Omental fat pad (tissue), 4 donors: ENCODE measurements around the gene PLCB1. TPM values are rescaled to one million over a fixed set of nuclear protein-coding genes. Genes with fewer than 3 reads are reported as not detected.
A peak's percentile ranks its signal among the peaks of the same experiment; 100 is the strongest.

ENCODE experiments used
- ATAC-seq: fragments of 150-250 bp; one replicate; pipeline ENCODE4 v1.9.1; 2016; ENCODE audit warnings: mild to moderate bottlenecking, moderate library complexity; ENCODE audit not compliant: low FRiP score
- DNase-seq: peaks from one replicate; pipeline ENCODE4 v3.0.0-alpha.2; 2019; ENCODE audit warnings: low spot score
- total RNA-seq, 4 donors: library from RNA; depleted of rRNA; stranded (reverse); fragments of >200 nt; gene quantifications; one replicate each; pipeline ENCODE4 v1.1.0, GENCODE V29; 2016
- TF ChIP-seq, protein P1 (sequence below), 3 donors: fragments of 450-650 bp; IDR thresholded peaks; one replicate each; pipeline ENCODE4 v1.5.1; 2016 to 2017; ENCODE audit warnings: antibody characterized with exemption in 3 of 3, mild to moderate bottlenecking in 3 of 3, moderate library complexity in 2 of 3

The PLCB1 gene
- total RNA-seq, 4 donors from 2014 or later = 22.4 to 60.5 (median 36.4) TPM

DNA sequence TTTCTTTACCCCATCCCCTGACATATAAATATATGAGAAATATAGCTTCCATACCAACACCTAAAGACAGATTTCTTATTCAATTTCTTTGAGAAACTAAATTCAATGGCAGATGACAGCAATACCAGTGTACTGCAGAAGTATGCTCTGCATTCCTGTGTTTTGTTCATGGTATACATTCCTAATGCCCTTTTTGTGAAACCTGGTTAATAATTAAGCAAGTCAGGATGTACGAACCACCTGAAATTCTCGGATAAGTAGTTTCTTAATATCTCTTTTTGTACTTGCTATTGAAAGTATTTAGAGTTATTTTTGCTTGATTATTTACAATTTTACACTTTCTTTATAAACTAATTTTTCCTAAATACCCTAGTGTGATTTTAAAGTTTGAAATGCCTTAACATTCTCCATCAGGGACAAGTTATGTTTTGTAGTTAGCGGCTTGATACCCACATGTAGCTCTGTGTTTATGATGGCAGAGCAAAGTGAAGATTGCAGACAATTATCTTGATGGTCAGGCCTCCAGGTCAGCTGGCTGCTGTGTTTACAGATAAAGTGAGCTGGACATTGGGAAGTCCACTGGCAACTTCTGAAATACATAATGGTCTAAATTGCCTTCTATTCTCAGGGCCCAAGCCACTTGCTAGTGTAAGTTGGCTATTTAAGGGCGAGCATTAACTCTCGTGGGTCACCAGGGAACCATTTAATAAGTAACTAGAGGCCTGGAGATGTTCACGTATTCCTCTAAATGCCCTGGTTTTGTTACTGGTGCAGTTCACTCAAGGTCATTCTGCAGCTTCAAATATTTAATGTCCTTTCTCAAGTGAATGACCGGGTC, 58.2 kb downstream of the PLCB1 start:
- TF ChIP-seq, protein P1, sequence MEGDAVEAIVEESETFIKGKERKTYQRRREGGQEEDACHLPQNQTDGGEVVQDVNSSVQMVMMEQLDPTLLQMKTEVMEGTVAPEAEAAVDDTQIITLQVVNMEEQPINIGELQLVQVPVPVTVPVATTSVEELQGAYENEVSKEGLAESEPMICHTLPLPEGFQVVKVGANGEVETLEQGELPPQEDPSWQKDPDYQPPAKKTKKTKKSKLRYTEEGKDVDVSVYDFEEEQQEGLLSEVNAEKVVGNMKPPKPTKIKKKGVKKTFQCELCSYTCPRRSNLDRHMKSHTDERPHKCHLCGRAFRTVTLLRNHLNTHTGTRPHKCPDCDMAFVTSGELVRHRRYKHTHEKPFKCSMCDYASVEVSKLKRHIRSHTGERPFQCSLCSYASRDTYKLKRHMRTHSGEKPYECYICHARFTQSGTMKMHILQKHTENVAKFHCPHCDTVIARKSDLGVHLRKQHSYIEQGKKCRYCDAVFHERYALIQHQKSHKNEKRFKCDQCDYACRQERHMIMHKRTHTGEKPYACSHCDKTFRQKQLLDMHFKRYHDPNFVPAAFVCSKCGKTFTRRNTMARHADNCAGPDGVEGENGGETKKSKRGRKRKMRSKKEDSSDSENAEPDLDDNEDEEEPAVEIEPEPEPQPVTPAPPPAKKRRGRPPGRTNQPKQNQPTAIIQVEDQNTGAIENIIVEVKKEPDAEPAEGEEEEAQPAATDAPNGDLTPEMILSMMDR (IDR thresholded peaks at IDR 0.05) = no peak
- ATAC-seq (no peak), DNase-seq (no peak)

DNA sequence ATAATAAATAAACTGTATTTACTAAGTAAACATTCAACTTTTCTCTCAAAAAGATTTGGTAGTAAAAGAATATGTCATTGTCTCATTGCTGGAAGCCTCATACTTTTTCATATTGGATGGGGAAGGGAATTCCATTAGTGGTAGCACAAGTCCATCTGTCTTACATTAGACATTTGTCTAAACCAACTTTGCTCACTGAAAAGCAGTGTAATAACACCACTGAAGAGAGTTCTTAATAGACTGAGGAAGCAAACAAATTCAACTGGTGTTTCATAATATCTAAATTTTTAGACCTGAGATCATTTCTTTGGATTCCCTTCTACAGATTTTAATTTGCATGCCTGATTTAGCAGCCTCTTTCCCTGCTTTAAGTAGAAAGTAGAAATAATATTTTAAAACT, 62.7 kb downstream of the PLCB1 start:
- TF ChIP-seq, protein P1 (IDR thresholded peaks at IDR 0.05) = no peak
- ATAC-seq = no peak
- DNase-seq = no peak

DNA sequence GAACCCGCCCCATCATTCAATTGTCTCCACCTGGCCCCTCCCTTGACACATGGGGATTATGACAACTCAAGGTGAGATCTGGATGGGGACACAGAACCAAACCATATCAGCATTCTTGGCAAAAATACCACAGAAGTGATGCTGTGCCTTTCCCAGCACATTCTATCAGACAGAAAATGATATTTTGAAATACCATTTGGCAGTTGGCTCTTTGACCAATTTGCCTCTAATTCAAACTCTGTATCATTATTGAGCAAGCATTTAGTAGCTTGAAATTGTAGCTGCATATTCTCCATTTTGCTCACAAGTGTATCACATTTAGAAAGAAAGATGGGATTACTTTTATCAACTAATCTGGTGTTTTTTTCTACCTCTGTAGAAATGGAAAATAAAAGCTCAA, 64.0 kb downstream of the PLCB1 start:
- ATAC-seq (peak; percentile 41), DNase-seq (no peak)
- TF ChIP-seq, protein P1 (IDR thresholded peaks at IDR 0.05) = no peak

DNA sequence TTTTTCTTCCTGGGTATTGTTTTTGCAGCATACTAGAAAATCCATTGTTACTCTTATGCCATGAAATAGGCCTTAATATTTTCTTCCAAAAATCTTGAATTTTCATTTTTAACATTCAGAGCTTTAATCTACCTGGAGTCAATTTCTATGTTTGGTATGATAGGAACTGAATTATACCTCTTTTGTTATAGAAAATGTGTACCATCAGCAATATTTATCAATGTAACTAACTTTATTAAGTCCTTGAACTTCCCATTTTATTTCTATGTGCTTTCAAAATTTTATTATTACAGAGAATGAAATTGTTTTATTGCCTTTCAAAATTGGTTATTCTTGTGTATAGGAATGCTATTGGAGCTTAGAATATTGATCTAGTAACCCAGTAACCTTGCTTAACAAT, 68.2 kb downstream of the PLCB1 start:
- TF ChIP-seq, protein P1 (IDR thresholded peaks at IDR 0.05) = no peak
- DNase-seq (no peak), ATAC-seq (no peak)

GRCh38 chr20:8203366-8203765, 71.3 kb downstream of the PLCB1 start:
- no peak for DNase-seq
- no peak for ATAC-seq

GRCh38 chr20:8205996-8206395, 73.9 kb downstream of the PLCB1 start:
- TF ChIP-seq, protein P1 (IDR thresholded peaks at IDR 0.05) = no peak
- DNase-seq (no peak), ATAC-seq (no peak)

More at GRCh38 chr20:8203366-8203765, 71.3 kb downstream of the PLCB1 start:
- TF ChIP-seq, protein P1 (IDR thresholded peaks at IDR 0.05) = no peak

GRCh38 chr20:8208226-8208625, 76.2 kb downstream of the PLCB1 start:
- ATAC-seq (no peak), DNase-seq (no peak)
- TF ChIP-seq, protein P1 (IDR thresholded peaks at IDR 0.05) = no peak
